ENCODE results near the gene RACK1.

RACK1 gene

DNA sequence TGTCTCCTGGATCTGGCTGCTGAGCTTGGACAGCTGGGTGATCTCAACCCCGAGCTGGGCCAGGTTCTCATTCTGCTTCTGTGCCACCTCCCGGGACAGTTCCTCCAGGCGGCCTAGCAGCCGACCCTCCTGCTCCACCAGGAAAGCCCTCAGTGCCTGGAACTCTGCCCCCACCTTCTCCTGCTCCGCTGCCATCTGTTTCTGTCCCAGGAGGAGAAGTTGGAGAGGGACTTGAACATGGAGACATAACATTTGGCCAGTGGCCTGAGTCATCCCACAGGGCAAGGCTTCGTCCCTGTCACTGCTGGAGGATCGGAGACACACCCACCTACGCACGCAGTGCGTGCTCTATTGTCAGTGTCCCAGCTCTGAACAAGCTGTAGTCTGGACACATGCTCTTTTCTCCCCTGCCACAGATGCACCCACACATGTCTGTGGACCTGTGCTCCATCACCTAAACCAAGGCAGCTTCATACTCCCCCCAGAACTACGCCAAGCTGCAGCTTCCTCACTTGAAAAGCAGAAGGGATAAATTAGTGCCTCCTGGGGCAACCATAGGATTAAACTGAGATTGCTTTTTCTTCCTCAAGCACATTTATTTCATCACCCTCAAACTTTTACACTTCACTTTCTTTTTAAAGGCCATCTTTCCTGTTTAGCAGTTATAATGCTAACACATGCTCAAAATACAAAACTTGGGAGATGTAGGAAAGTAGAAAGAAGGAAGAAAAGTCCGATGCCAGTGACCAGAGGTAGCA is 43.6 kb downstream of the RACK1 start:
- TF ChIP-seq, protein P1, sequence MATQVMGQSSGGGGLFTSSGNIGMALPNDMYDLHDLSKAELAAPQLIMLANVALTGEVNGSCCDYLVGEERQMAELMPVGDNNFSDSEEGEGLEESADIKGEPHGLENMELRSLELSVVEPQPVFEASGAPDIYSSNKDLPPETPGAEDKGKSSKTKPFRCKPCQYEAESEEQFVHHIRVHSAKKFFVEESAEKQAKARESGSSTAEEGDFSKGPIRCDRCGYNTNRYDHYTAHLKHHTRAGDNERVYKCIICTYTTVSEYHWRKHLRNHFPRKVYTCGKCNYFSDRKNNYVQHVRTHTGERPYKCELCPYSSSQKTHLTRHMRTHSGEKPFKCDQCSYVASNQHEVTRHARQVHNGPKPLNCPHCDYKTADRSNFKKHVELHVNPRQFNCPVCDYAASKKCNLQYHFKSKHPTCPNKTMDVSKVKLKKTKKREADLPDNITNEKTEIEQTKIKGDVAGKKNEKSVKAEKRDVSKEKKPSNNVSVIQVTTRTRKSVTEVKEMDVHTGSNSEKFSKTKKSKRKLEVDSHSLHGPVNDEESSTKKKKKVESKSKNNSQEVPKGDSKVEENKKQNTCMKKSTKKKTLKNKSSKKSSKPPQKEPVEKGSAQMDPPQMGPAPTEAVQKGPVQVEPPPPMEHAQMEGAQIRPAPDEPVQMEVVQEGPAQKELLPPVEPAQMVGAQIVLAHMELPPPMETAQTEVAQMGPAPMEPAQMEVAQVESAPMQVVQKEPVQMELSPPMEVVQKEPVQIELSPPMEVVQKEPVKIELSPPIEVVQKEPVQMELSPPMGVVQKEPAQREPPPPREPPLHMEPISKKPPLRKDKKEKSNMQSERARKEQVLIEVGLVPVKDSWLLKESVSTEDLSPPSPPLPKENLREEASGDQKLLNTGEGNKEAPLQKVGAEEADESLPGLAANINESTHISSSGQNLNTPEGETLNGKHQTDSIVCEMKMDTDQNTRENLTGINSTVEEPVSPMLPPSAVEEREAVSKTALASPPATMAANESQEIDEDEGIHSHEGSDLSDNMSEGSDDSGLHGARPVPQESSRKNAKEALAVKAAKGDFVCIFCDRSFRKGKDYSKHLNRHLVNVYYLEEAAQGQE (IDR thresholded peaks at IDR 0.05; ENCODE audit: low read depth) = no peak
- TF ChIP-seq CEBPB (IDR thresholded peaks at IDR 0.05) (no peak), RAD21 (IDR thresholded peaks at IDR 0.05; ENCODE audit: low read depth) (no peak), TCF12 (IDR thresholded peaks at IDR 0.05; ENCODE audit: low read depth) (no peak), FOXM1 (IDR thresholded peaks at IDR 0.05; ENCODE audit: borderline replicate concordance, low read depth) (no peak), TEAD4 (IDR thresholded peaks at IDR 0.05) (no peak), EP300 (IDR thresholded peaks at IDR 0.05; ENCODE audit: borderline replicate concordance) (no peak), NFIC (IDR thresholded peaks at IDR 0.05) (no peak), EGR1 (IDR thresholded peaks at IDR 0.05) (no peak), ZBTB7A (IDR thresholded peaks at IDR 0.05; ENCODE audit: low read depth) (no peak), TAF1 (IDR thresholded peaks at IDR 0.05; ENCODE audit: low read depth) (no peak), CREB1 (IDR thresholded peaks at IDR 0.05; ENCODE audit: low read depth) (no peak), YY1 (IDR thresholded peaks at IDR 0.05; ENCODE audit: low read depth) (no peak)
- TF ChIP-seq, protein P2, sequence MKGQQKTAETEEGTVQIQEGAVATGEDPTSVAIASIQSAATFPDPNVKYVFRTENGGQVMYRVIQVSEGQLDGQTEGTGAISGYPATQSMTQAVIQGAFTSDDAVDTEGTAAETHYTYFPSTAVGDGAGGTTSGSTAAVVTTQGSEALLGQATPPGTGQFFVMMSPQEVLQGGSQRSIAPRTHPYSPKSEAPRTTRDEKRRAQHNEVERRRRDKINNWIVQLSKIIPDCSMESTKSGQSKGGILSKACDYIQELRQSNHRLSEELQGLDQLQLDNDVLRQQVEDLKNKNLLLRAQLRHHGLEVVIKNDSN (IDR thresholded peaks at IDR 0.05) = no peak
- TF ChIP-seq, protein P3, sequence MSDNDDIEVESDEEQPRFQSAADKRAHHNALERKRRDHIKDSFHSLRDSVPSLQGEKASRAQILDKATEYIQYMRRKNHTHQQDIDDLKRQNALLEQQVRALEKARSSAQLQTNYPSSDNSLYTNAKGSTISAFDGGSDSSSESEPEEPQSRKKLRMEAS (IDR thresholded peaks at IDR 0.05) = no peak

DNA sequence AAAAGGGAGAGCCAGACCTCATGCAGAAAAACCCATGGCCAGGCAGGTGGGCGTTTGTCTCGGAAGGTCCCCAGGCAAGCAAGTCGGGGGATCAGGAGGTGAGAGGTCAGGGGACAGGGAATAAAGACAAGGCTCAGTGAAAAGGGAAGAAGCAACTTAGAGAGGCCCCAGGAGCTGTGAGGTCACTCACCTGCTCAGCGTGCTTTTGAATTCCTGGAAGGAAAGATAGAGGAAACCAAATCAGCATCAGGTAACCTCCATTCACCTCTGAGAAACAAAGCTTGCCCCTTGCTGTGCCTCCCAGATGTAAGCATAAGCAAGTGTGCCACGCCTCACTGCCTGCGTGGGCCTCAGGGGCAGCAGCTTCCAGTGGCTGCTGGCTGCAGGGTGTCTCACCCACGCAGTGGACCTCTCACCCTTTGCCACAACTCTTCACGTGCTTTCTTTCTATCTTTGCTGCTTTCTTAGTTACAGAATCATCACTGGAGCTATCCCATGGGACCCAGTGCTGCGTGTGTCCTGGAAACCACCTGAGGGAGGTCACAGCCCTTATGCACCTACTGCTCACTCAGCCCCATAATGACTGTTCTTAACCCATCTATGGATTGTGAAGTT is 44.7 kb downstream of the RACK1 start:
- TF ChIP-seq CEBPB (IDR thresholded peaks at IDR 0.05) (no peak), TCF12 (IDR thresholded peaks at IDR 0.05; ENCODE audit: low read depth) (no peak), YY1 (IDR thresholded peaks at IDR 0.05; ENCODE audit: low read depth) (no peak), TAF1 (IDR thresholded peaks at IDR 0.05; ENCODE audit: low read depth) (no peak), EGR1 (IDR thresholded peaks at IDR 0.05) (peak; percentile 92), TEAD4 (IDR thresholded peaks at IDR 0.05) (no peak), FOXM1 (IDR thresholded peaks at IDR 0.05; ENCODE audit: borderline replicate concordance, low read depth) (no peak), EP300 (IDR thresholded peaks at IDR 0.05; ENCODE audit: borderline replicate concordance) (no peak), CREB1 (IDR thresholded peaks at IDR 0.05; ENCODE audit: low read depth) (no peak), ZBTB7A (IDR thresholded peaks at IDR 0.05; ENCODE audit: low read depth) (no peak)
- TF ChIP-seq, protein P3 (IDR thresholded peaks at IDR 0.05) = 0 out of 2 replicates have a peak, but pooled peaks have one; percentile 13
- TF ChIP-seq, protein P1 (IDR thresholded peaks at IDR 0.05; ENCODE audit: low read depth) = no peak
- TF ChIP-seq, protein P2 (IDR thresholded peaks at IDR 0.05) = no peak

DNA sequence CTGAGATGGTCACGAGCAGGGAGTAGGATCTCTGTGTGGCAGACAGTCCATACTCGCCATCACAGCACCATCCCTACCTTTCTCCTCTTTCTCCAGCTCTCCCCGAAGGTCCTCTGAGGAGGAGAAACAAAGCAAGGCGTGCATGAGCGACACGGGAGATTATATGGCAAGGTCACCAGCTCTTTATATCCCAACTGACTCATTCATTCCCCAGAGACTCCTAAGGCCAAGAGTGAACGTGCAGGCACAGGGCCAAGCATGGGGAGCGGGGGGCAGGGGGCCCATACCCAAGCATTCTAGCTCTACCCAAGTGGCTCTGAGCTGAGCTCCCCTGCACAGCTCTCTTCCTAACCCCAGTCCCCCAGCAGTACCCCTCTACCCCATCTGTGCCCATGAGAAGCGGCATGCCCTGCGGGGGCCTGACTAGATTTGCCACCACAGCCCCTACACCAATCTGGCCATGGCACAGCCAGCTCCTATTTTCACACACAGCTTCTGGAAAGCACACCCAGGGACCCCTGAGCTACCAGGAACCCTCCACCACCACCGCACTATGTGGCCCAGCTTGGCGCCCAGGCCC is 45.5 kb downstream of the RACK1 start:
- TF ChIP-seq, protein P2 (IDR thresholded peaks at IDR 0.05) = no peak
- TF ChIP-seq ZBTB7A (IDR thresholded peaks at IDR 0.05; ENCODE audit: low read depth) = no peak
- TF ChIP-seq TCF12 (IDR thresholded peaks at IDR 0.05; ENCODE audit: low read depth) = no peak
- no peak for TF ChIP-seq TAF1 (IDR thresholded peaks at IDR 0.05; ENCODE audit: low read depth)
- no peak for TF ChIP-seq CEBPB (IDR thresholded peaks at IDR 0.05)

DNA sequence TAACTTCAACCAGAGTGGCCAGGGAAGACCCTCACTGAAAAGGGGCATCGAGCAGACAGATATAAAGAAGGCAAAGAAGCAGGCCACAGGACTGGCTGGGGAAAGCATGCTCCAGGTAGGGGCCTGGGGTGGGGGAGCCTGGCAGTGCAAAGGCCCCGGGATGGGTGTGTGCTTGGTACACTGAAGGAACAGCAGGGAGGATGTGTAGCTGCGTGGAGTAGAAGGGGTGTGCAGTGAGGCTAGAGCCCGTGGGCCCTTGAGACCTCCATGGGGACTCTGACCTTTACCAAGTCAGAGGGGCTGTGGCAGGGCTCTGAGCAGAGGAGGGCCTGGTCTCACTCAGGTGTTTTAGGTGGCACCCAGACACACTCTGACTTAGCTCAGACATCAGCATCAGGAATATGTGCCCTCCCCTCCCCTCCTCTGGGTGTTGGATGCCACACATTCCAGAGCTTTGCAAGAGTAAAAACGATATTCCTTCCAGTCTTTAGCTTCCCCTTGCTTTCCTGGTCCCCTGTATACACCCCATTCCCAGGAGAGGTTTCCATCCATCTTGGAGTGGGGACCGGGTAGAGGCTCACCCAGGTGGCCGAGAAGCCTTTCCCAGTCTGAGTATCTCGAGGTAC is 46.3 kb downstream of the RACK1 start:
- TF ChIP-seq NFIC (IDR thresholded peaks at IDR 0.05) (no peak), TEAD4 (IDR thresholded peaks at IDR 0.05) (peak; percentile 62; the same call in 1 of the 2 replicates), RAD21 (IDR thresholded peaks at IDR 0.05; ENCODE audit: low read depth) (no peak)
